Ishikawa (cell line): ENCODE measurements around the gene RBM19.

Experiments
- CREB1 ChIP-seq: IDR thresholded peaks from 2 replicates; pipeline ENCODE4 v1.6.1; 2012; ENCODE audit warnings: low read depth
- EP300 ChIP-seq: IDR thresholded peaks from 2 replicates; pipeline ENCODE4 v1.6.1; 2012; ENCODE audit warnings: borderline replicate concordance
- RAD21 ChIP-seq: IDR thresholded peaks from 2 replicates; pipeline ENCODE4 v1.6.1; 2012; ENCODE audit warnings: low read depth
- REST ChIP-seq: IDR thresholded peaks from 2 replicates; pipeline ENCODE4 v1.6.1; 2012; ENCODE audit warnings: low read depth, mild to moderate bottlenecking
- TAF1 ChIP-seq: IDR thresholded peaks from 2 replicates; pipeline ENCODE4 v1.6.1; 2012; ENCODE audit warnings: low read depth, mild to moderate bottlenecking
- YY1 ChIP-seq: IDR thresholded peaks from 2 replicates; pipeline ENCODE4 v1.6.1; 2012; ENCODE audit warnings: low read depth

- TF ChIP-seq EP300 (no peak), RAD21 (no peak), YY1 (no peak), REST (no peak), TAF1 (no peak), CREB1 (no peak)
These were observed 123.4 kb downstream of the RBM19 start for GRCh38 chr12:113842699-113843098.
